Measurements from ENCODE around the gene SDR42E1. TPM values are rescaled to one million over a fixed set of nuclear protein-coding genes. Genes with fewer than 3 reads are reported as not detected.

Gene SDR42E1
- total RNA-seq, 1 donor from 2014 or later = 4.2 TPM

- no peak overlapping the region for H3K27ac ChIP-seq
- TF ChIP-seq POLR2A (IDR thresholded peaks at IDR 0.05) (no peak), CTCF (IDR thresholded peaks at IDR 0.05) (no peak), POLR2AphosphoS5 (IDR thresholded peaks at IDR 0.05; ENCODE audit: insufficient read depth in 1 of 2, low read depth in 1 of 2) (no peak)
- intact Hi-C loops (cut with DNase I) = no loop called here
- no peak for DNase-seq (ENCODE audit: extremely low spot score in 2 of 2)
- no peaks in the 10 kb centered on the region for H3K4me1 ChIP-seq
- H3K27me3 ChIP-seq = no peaks in the 10 kb centered on the region
- no peak overlapping the region for H3K4me3 ChIP-seq
- peaks cover 4% of the 10 kb centered on the region for H3K9me3 ChIP-seq
- no peaks in the 10 kb centered on the region for H3K36me3 ChIP-seq
Measured at GRCh38 chr16:82008957-82009592, 2.2 kb downstream of the SDR42E1 start.

GRCh38 chr16:82007189-82007588 is 4.1 kb downstream of the SDR42E1 start:
- intact Hi-C loops (cut with DNase I) = no loop called here
- Histone ChIP-seq H3K27me3 (no peaks in the 10 kb centered on the region), H3K4me1 (no peaks in the 10 kb centered on the region), H3K4me3 (no peak overlapping the region), H3K9me3 (peaks cover 4% of the 10 kb centered on the region), H3K36me3 (no peaks in the 10 kb centered on the region), H3K27ac (no peak overlapping the region)
- TF ChIP-seq CTCF (IDR thresholded peaks at IDR 0.05) (no peak), POLR2A (IDR thresholded peaks at IDR 0.05) (no peak), POLR2AphosphoS5 (IDR thresholded peaks at IDR 0.05; ENCODE audit: insufficient read depth in 1 of 2, low read depth in 1 of 2) (no peak)
- DNase-seq (ENCODE audit: extremely low spot score in 2 of 2) = no peak

- no peak for DNase-seq (ENCODE audit: extremely low spot score in 2 of 2)
- TF ChIP-seq POLR2AphosphoS5 (IDR thresholded peaks at IDR 0.05; ENCODE audit: insufficient read depth in 1 of 2, low read depth in 1 of 2) = no peak
- intact Hi-C loops (cut with DNase I) = no loop called here
- H3K4me3 ChIP-seq = no peak overlapping the region
- H3K4me1 ChIP-seq = no peaks in the 10 kb centered on the region
- H3K9me3 ChIP-seq = peaks cover 4% of the 10 kb centered on the region
- H3K36me3 ChIP-seq = no peaks in the 10 kb centered on the region
- no peaks in the 10 kb centered on the region for H3K27me3 ChIP-seq
- H3K27ac ChIP-seq = no peak overlapping the region
Measured at GRCh38 chr16:82006036-82006435, 5.2 kb downstream of the SDR42E1 start.

DNA sequence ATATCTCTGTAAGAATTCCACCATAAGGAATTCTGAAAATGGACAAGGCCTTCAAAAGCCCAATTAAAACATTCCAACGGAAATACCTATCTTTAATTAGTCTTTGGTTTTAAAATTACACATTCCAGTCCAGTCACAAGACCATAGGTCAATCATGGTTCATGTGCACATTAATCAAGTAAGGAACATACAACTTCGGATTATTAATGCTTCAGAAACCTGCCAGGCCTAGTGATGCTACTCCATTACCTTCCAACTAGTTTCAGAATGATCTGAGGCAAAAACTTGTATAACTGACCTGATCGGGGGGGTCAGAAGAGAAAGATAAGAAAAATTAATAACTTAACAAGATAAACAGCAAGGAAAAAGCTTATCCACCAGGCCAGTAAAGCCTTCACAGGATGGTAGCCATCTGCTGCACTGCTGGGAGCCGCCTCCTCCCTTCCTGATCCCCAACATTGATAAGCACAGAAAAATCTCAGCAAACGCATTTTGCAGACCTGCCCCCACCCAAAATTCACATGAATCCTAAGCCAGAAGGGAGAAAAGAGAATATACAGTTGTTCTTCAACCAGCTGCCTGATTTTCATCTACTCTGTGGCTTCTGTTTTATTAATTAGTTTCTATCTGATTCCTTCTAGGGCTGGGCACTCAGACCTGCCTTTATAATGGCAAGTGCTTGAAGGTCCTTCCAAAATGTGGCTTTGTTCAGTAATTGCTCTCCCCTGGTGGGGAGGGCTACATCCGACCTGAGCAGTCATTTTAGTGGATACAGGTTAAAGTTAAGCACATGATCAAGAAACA is 6.0 kb downstream of the SDR42E1 start:
- Histone ChIP-seq H3K27ac (no peak overlapping the region), H3K4me1 (no peaks in the 10 kb centered on the region), H3K9me3 (peaks cover 4% of the 10 kb centered on the region), H3K36me3 (no peaks in the 10 kb centered on the region), H3K27me3 (no peaks in the 10 kb centered on the region), H3K4me3 (no peak overlapping the region)
- intact Hi-C loops (cut with DNase I) = no loop called here
- TF ChIP-seq CTCF (IDR thresholded peaks at IDR 0.05) = no peak
- no peak for TF ChIP-seq POLR2AphosphoS5 (IDR thresholded peaks at IDR 0.05; ENCODE audit: insufficient read depth in 1 of 2, low read depth in 1 of 2)
- no peak for TF ChIP-seq POLR2A (IDR thresholded peaks at IDR 0.05)
- no peak for DNase-seq (ENCODE audit: extremely low spot score in 2 of 2)

- H3K4me1 ChIP-seq = no peaks in the 10 kb centered on the region
- no peaks in the 10 kb centered on the region for H3K36me3 ChIP-seq
- H3K27me3 ChIP-seq = no peaks in the 10 kb centered on the region
- H3K9me3 ChIP-seq = peaks cover 4% of the 10 kb centered on the region
- intact Hi-C loops (cut with DNase I) = no loop called here
- no peak overlapping the region for H3K27ac ChIP-seq
- TF ChIP-seq POLR2AphosphoS5 (IDR thresholded peaks at IDR 0.05; ENCODE audit: insufficient read depth in 1 of 2, low read depth in 1 of 2) (no peak), CTCF (IDR thresholded peaks at IDR 0.05) (no peak), POLR2A (IDR thresholded peaks at IDR 0.05) (no peak)
- no peak for DNase-seq (ENCODE audit: extremely low spot score in 2 of 2)
- no peak overlapping the region for H3K4me3 ChIP-seq
Measured at GRCh38 chr16:82004601-82005000, 6.7 kb downstream of the SDR42E1 start.
